Adipocyte (in vitro differentiated cells): ENCODE measurements around the gene SLC45A3.

ENCODE experiments used
- DNase-seq: peaks from one replicate; pipeline ENCODE4 v3.0.0-alpha.2; 2015; ENCODE audit warnings: low read depth
- H3K27me3 ChIP-seq: replicated peaks from 2 replicates; pipeline ENCODE4 v1.7.0; 2013; ENCODE audit warnings: mild to moderate bottlenecking, low read length, moderate library complexity; ENCODE audit not compliant: control insufficient read depth, insufficient read depth
- H3K36me3 ChIP-seq: 2 replicates; pipeline ENCODE4 v1.7.0; 2013; ENCODE audit warnings: low read length, mild to moderate bottlenecking, moderate library complexity; ENCODE audit not compliant: control insufficient read depth, insufficient read depth, severe bottlenecking
- H3K4me1 ChIP-seq: 2 replicates; pipeline ENCODE4 v1.7.0; 2013; ENCODE audit warnings: mild to moderate bottlenecking, low read length, moderate library complexity; ENCODE audit not compliant: control insufficient read depth, insufficient read depth
- H3K4me3 ChIP-seq: 2 replicates; pipeline ENCODE4 v1.7.0; 2013; ENCODE audit warnings: mild to moderate bottlenecking, low read length, moderate library complexity
- H3K9ac ChIP-seq: 2 replicates; pipeline ENCODE4 v1.7.0; 2013; ENCODE audit warnings: mild to moderate bottlenecking, low read length, moderate library complexity
- H3K9me3 ChIP-seq: 2 replicates; pipeline ENCODE4 v1.7.0; 2013; ENCODE audit warnings: mild to moderate bottlenecking, low read length, moderate library complexity; ENCODE audit not compliant: control insufficient read depth

SLC45A3 gene

DNA sequence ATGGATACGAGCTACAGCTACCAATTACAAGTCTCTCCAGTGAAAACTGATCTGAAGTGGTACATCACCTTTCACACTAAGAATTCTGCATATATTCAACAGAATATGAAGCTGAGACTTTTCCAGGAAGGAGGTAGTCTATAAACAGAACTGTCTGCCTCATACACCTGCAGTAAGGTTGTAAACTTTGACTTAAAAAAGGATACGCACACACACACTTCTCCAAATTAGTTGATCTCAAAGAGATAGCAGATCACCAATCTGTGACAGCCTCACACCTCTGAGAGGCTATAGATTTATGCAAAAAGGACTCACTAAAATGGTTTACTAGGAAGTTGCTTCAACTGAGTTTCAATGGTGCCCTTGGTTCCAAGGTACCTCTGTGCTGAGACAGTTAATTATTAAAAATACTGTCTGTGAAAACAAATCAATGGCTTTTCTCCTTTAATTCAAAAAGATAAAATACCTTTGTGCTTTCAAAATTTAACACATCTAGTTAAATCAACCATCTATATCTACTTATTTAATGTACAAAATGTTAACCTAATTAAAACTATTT lies 66.4 kb downstream of the SLC45A3 start:
- Histone ChIP-seq H3K9ac (no peak overlapping the region), H3K4me3 (no peak overlapping the region), H3K9me3 (no peaks in the 10 kb centered on the region), H3K36me3 (peaks cover 61% of the 10 kb centered on the region), H3K4me1 (peaks cover 19% of the 10 kb centered on the region), H3K27me3 (no peaks in the 10 kb centered on the region)
- DNase-seq = no peak

DNA sequence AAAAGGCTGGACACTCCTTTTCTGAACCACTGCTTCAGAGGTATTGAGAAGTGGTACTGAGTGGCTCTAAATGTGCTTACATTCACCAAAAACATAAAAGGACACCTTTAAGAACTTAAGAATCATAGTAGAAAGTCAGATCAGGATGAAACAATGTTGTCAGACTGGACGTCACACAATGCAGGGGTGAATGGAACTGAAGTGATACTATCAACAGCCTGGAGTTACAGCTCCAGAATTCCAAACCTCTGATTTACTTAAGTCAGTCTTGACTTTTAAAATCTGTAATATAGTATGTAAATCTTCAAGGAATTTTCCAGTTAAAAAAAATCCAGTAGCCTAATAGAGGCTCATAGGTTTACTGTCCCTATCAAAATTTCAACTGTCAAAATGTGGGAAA lies 67.8 kb downstream of the SLC45A3 start:
- Histone ChIP-seq H3K4me1 (peaks cover 19% of the 10 kb centered on the region), H3K9me3 (no peaks in the 10 kb centered on the region), H3K9ac (no peak overlapping the region), H3K4me3 (no peak overlapping the region), H3K27me3 (no peaks in the 10 kb centered on the region), H3K36me3 (peaks cover 47% of the 10 kb centered on the region)
- no peak for DNase-seq

- Histone ChIP-seq H3K9me3 (no peaks in the 10 kb centered on the region), H3K36me3 (peaks cover 43% of the 10 kb centered on the region), H3K9ac (no peak overlapping the region), H3K27me3 (no peaks in the 10 kb centered on the region), H3K4me1 (peaks cover 19% of the 10 kb centered on the region), H3K4me3 (no peak overlapping the region)
- DNase-seq = no peak
Observed at GRCh38 chr1:205612104-205612503, 68.2 kb downstream of the SLC45A3 start.

DNA sequence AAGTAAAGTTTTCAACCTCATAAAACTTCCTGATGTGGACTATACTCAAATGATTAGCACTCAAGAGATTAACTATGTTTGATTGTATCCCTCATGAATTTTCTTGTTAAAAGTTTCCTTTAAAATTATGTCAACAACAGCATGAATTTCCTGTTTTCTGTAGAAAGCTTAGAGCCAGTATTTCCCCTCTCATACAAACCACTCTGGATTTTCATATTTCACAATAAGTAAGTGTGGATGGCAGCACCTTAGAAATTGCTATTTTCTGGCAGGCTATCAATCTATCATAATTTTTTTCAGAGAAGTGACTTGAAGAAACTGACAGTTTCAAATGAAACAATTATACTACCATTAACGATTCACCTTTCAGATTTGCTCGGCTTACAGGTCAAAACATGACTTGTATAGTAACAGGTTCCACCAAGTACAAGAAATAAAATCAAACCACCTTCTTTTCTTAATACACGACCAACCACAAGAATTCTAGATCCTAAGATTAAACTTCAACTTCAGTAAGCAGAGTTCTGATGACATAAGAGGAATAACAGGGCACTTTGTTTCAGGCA lies 69.3 kb downstream of the SLC45A3 start:
- Histone ChIP-seq H3K27me3 (no peaks in the 10 kb centered on the region), H3K36me3 (peaks cover 32% of the 10 kb centered on the region), H3K9ac (no peak overlapping the region), H3K4me1 (peaks cover 19% of the 10 kb centered on the region), H3K9me3 (no peaks in the 10 kb centered on the region), H3K4me3 (no peak overlapping the region)
- no peak for DNase-seq

- H3K36me3 ChIP-seq = peaks cover 24% of the 10 kb centered on the region
Observed at GRCh38 chr1:205610036-205610435, 70.3 kb downstream of the SLC45A3 start.

More at GRCh38 chr1:205610036-205610435, 70.3 kb downstream of the SLC45A3 start:
- Histone ChIP-seq H3K27me3 (no peaks in the 10 kb centered on the region), H3K4me1 (peaks cover 19% of the 10 kb centered on the region), H3K9ac (no peak overlapping the region), H3K4me3 (no peak overlapping the region), H3K9me3 (no peaks in the 10 kb centered on the region)
- no peak for DNase-seq
